Erythroblast (primary cell): ENCODE measurements around the gene MYL12B.

ENCODE experiments used
- GATA1 ChIP-seq: IDR thresholded peaks from 2 replicates; pipeline ENCODE4 v1.6.1; 2011; ENCODE audit warnings: low read depth, mild to moderate bottlenecking, control low read depth, low read length, moderate library complexity
- POLR2A ChIP-seq: IDR thresholded peaks from 2 replicates; pipeline ENCODE4 v1.6.1; 2011; ENCODE audit warnings: mild to moderate bottlenecking, low read length

- TF ChIP-seq POLR2A (no peak), GATA1 (no peak)
Measured at GRCh38 chr18:3221496-3221895, 40.4 kb upstream of the MYL12B start.
